ENCODE measurements around the gene TM7SF2.
"Not testable (repeated sequence)": the region's sequence is repeated elsewhere in the genome, so short reads cannot be mapped to it uniquely, and the experiment has no call there.

The TM7SF2 gene

GRCh38 chr11:65130631-65131416 is 19.2 kb downstream of the TM7SF2 start:
- no peak for ATAC-seq

- ATAC-seq = no peak
These were observed 19.7 kb downstream of the TM7SF2 start for GRCh38 chr11:65131417-65131776.

GRCh38 chr11:65131895-65132237 is 20.2 kb downstream of the TM7SF2 start:
- ATAC-seq = no peak

GRCh38 chr11:65132238-65132987 is 20.7 kb downstream of the TM7SF2 start:
- ATAC-seq = no peak

GRCh38 chr11:65132988-65133700 is 21.5 kb downstream of the TM7SF2 start:
- no peak for ATAC-seq

GRCh38 chr11:65133724-65134123 is 22.1 kb downstream of the TM7SF2 start:
- ATAC-seq = no peak

- peak; percentile 82 to 87 for ATAC-seq
These were observed 22.7 kb downstream of the TM7SF2 start, which contains the start of gene SYVN1 for GRCh38 chr11:65134240-65134951. Gene SYVN1, minus strand, starts transcription at chr11:65134519. Its CDS starts 918 bp downstream, at chr11:65133601.

- ATAC-seq = peak; percentile 87 to 90
These were observed 23.4 kb downstream of the TM7SF2 start for GRCh38 chr11:65134952-65135632.

- ATAC-seq = no peak
These were observed 24.0 kb downstream of the TM7SF2 start for GRCh38 chr11:65135633-65136145.

GRCh38 chr11:65136515-65137096 is 24.9 kb downstream of the TM7SF2 start:
- ATAC-seq = no peak

- ATAC-seq = no peak
These were observed 30.3 kb downstream of the TM7SF2 start for GRCh38 chr11:65141896-65142494.

GRCh38 chr11:65147352-65148075 is 35.8 kb downstream of the TM7SF2 start:
- ATAC-seq = no peak

GRCh38 chr11:65148657-65149056 is 37.0 kb downstream of the TM7SF2 start:
- no peak for ATAC-seq

GRCh38 chr11:65150131-65150508 is 38.4 kb downstream of the TM7SF2 start:
- ATAC-seq = not testable (repeated sequence)

GRCh38 chr11:65150509-65151299 is 39.0 kb downstream of the TM7SF2 start:
- peak; percentile 56 to 76 for ATAC-seq

GRCh38 chr11:65151331-65151899 is 39.7 kb downstream of the TM7SF2 start:
- ATAC-seq = no peak

- ATAC-seq = no peak
These were observed 40.5 kb downstream of the TM7SF2 start for GRCh38 chr11:65152122-65152521.

- no peak for ATAC-seq
These were observed 44.6 kb downstream of the TM7SF2 start for GRCh38 chr11:65156256-65156655.

GRCh38 chr11:65156926-65157325 is 45.3 kb downstream of the TM7SF2 start:
- no peak for ATAC-seq

Data from activated CD4-positive, CD25-positive, alpha-beta regulatory T cell treated with anti-CD3 and anti-CD28 coated beads, Interleukin-2, amount 50 U/mL, for 24 hours (primary cell).